HepG2 (cell line): ENCODE results near the gene HOMEZ. TPM values are rescaled to one million over a fixed set of nuclear protein-coding genes. Genes with fewer than 3 reads are reported as not detected.
A peak's percentile ranks its signal among the peaks of the same experiment; 100 is the strongest.

Experiments
- ATAC-seq: fragments of 200-7000 bp; cut with Tn5 transposase; 3 replicates; pipeline ENCODE4 v1.9.1; 2020; ENCODE audit warnings: mild to moderate bottlenecking, moderate library complexity
- BruUV-seq: library from RNA; stranded (reverse); fragments of 400-500 nt; replicated peaks from 2 replicates; lab custom pipeline; 2021; lab: Mats Ljungman, UMichigan
- CTCF ChIA-PET: fragments of 300-600 bp; formaldehyde crosslinking; extraction: SDS; loops from one replicate; lab custom pipeline; 2021; ENCODE audit warnings: low total read pairs, inconsistent platforms, low intra/inter-chr PET ratio; lab: Yijun Ruan, JAX
- POLR2A ChIA-PET: fragments of 350-600 bp; sonication (Branson Sonifier 250); formaldehyde crosslinking; loops from one replicate; lab custom pipeline; 2020; ENCODE audit warnings: antibody characterized with exemption, inconsistent platforms; lab: Yijun Ruan, JAX
- DNase-seq: peaks from one replicate; pipeline ENCODE4 v3.0.0-alpha.2; 2015; ENCODE audit warnings: low spot score
- FAIRE-seq: peaks from 3 replicates; lab custom pipeline; 2011; peaks lifted over from hg19 to GRCh38; lab: Jason Lieb, UNC
- H2AFZ ChIP-seq: one replicate; pipeline ENCODE4 v1.6.1; 2011; ENCODE audit warnings: low read length, inconsistent platforms
- H3K27ac ChIP-seq: fragments of 300-600 bp; 3 replicates; pipeline ENCODE4 v1.8.0; 2011; ENCODE audit warnings: mixed run types, mild to moderate bottlenecking, mixed read lengths, low read length, inconsistent platforms; ENCODE audit not compliant: insufficient read depth; ENCODE audit errors: extremely low read length
- H3K27me3 ChIP-seq, 2 experiments: fragments of 200-600 bp in 1 of 2; 2 replicates in 1 of 2; 3 replicates in 1 of 2; pipeline versions ENCODE4 v1.6.0 to v1.8.0; 2011; ENCODE audit warnings: low read length in 2 of 2, mild to moderate bottlenecking in 2 of 2, moderate library complexity in 2 of 2, inconsistent platforms in 1 of 2; ENCODE audit not compliant: insufficient read depth in 2 of 2, control insufficient read depth in 1 of 2
- H3K36me3 ChIP-seq, 2 experiments: fragments of 200-600 bp in 1 of 2; replicated peaks in 1 of 2; 2 replicates in 1 of 2; 3 replicates in 1 of 2; pipeline versions ENCODE4 v1.5.1 to v1.8.0; 2011; ENCODE audit warnings: low read length in 2 of 2, inconsistent platforms in 1 of 2; ENCODE audit not compliant: insufficient read depth in 2 of 2, control insufficient read depth in 1 of 2
- H3K4me1 ChIP-seq: 2 replicates; pipeline ENCODE4 v1.5.1; 2012; ENCODE audit warnings: low read length, inconsistent platforms; ENCODE audit not compliant: insufficient read depth
- H3K4me2 ChIP-seq: 2 replicates; pipeline ENCODE4 v1.6.0; 2011; ENCODE audit warnings: low read depth, low read length, inconsistent platforms
- H3K4me3 ChIP-seq, 3 experiments: fragments of 200-600 bp in 1 of 3; sonication (generic), shearing (Covaris generic) in 1 of 3; replicated peaks in 1 of 3; 2 replicates each; pipeline ENCODE4 v1.5.1; 2011 to 2016; ENCODE audit warnings: low read length in 3 of 3, inconsistent platforms in 2 of 3, low read depth in 2 of 3, mild to moderate bottlenecking in 2 of 3, control low read depth in 1 of 3, mixed read lengths in 1 of 3; ENCODE audit not compliant: insufficient read depth in 1 of 3
- H3K79me2 ChIP-seq: one replicate; pipeline ENCODE4 v1.6.1; 2011; ENCODE audit warnings: low read length, inconsistent platforms; ENCODE audit not compliant: insufficient read depth
- H3K9ac ChIP-seq: 2 replicates; pipeline ENCODE4 v1.6.0; 2011; ENCODE audit warnings: mild to moderate bottlenecking, low read depth, low read length, inconsistent platforms; ENCODE audit not compliant: insufficient read depth
- H3K9me3 ChIP-seq: 2 replicates; pipeline ENCODE4 v1.5.1; 2012; ENCODE audit warnings: mild to moderate bottlenecking, low read length
- H4K20me1 ChIP-seq: 2 replicates; pipeline ENCODE4 v1.6.0; 2011; ENCODE audit warnings: inconsistent platforms, mild to moderate bottlenecking, low read length, moderate library complexity; ENCODE audit not compliant: insufficient read depth
- ARID5B ChIP-seq: IDR thresholded peaks from 2 replicates; pipeline ENCODE4 v1.4.0; 2020; ENCODE audit warnings: mild to moderate bottlenecking, missing genetic modification reagents
- FOSL2 ChIP-seq: sonication (generic); formaldehyde crosslinking; IDR thresholded peaks from 2 replicates; pipeline ENCODE4 v1.4.0; 2020; ENCODE audit warnings: missing genetic modification reagents
- FOXK2 ChIP-seq: fragments of 450-650 bp; IDR thresholded peaks from 2 replicates; pipeline ENCODE4 v1.6.1; 2016
- GMEB2 ChIP-seq: IDR thresholded peaks from 2 replicates; pipeline ENCODE4 v1.6.1; 2016; ENCODE audit warnings: missing biosample characterization, missing genetic modification reagents, low read depth
- GTF2F1 ChIP-seq: fragments of 150-350 bp; IDR thresholded peaks from 2 replicates; pipeline ENCODE4 v1.6.1; 2014; ENCODE audit warnings: low read length
- HDAC6 ChIP-seq: fragments of 200-600 bp; sonication (generic); IDR thresholded peaks from 2 replicates; pipeline ENCODE4 v1.7.0; 2017; ENCODE audit warnings: mild to moderate bottlenecking, antibody characterized with exemption, low read length, low read depth
- IKZF1 ChIP-seq: fragments of 450-650 bp; IDR thresholded peaks from 2 replicates; pipeline ENCODE4 v1.7.1; 2016
- IRF2 ChIP-seq: IDR thresholded peaks from 2 replicates; pipeline ENCODE4 v1.6.1; 2018; ENCODE audit warnings: missing genetic modification reagents, missing compliant biosample characterization
- ISL2 ChIP-seq: sonication (generic); formaldehyde crosslinking; IDR thresholded peaks from 2 replicates; pipeline ENCODE4 v1.5.0; 2020; ENCODE audit warnings: missing genetic modification reagents
- MTA3 ChIP-seq: sonication (generic); formaldehyde crosslinking; IDR thresholded peaks from 2 replicates; pipeline ENCODE4 v1.4.0; 2020; ENCODE audit warnings: missing genetic modification reagents
- NFIB ChIP-seq: sonication (generic); formaldehyde crosslinking; IDR thresholded peaks from 2 replicates; pipeline ENCODE4 v1.9.0; 2021; ENCODE audit warnings: missing genetic modification reagents, mild to moderate bottlenecking, borderline replicate concordance
- SCMH1 ChIP-seq: sonication (generic); formaldehyde crosslinking; IDR thresholded peaks from 2 replicates; pipeline ENCODE4 v1.9.0; 2021; ENCODE audit warnings: missing genetic modification reagents, mild to moderate bottlenecking, borderline replicate concordance
- THYN1 ChIP-seq: sonication (generic); formaldehyde crosslinking; IDR thresholded peaks from 2 replicates; pipeline ENCODE4 v1.8.1; 2023; ENCODE audit warnings: low read depth, mild to moderate bottlenecking, moderate library complexity, missing genetic modification reagents, borderline replicate concordance
- TIGD3 ChIP-seq: sonication (generic); formaldehyde crosslinking; IDR thresholded peaks from 2 replicates; pipeline ENCODE4 v1.5.1; 2020; ENCODE audit warnings: mild to moderate bottlenecking, missing genetic modification reagents, borderline replicate concordance
- ZC3H4 ChIP-seq: sonication (generic); formaldehyde crosslinking; IDR thresholded peaks from 2 replicates; pipeline ENCODE4 v1.4.0; 2020; ENCODE audit warnings: missing genetic modification reagents, borderline replicate concordance
- ZNF160 ChIP-seq: sonication (generic); formaldehyde crosslinking; IDR thresholded peaks from 2 replicates; pipeline ENCODE4 v1.8.0; 2022; ENCODE audit warnings: mild to moderate bottlenecking, inconsistent platforms, missing genetic modification reagents
- ZNF253 ChIP-seq: sonication (generic); formaldehyde crosslinking; IDR thresholded peaks from 2 replicates; pipeline ENCODE4 v1.8.0; 2022; ENCODE audit warnings: mild to moderate bottlenecking, missing genetic modification reagents, borderline replicate concordance
- ZNF788 ChIP-seq: sonication (generic); formaldehyde crosslinking; IDR thresholded peaks from 2 replicates; pipeline ENCODE4 v1.5.0; 2020; ENCODE audit warnings: mild to moderate bottlenecking, missing genetic modification reagents, borderline replicate concordance
- WGBS: methylation state at CpG from one replicate; pipeline ENCODE4 v1.1.6; 2017; ENCODE audit warnings: low lambda C conversion rate; 5-methylcytosine and 5-hydroxymethylcytosine counted together
- in situ Hi-C: cut with HindIII; loops from 2 replicates; pipeline ENCODE4 v1.10.0; 2017; ENCODE audit warnings: low pct_unique_long_range_greater_than_20kb; ENCODE audit not compliant: extremely low pct_ligation_motif_present
- intact Hi-C: fragments of 100-400 bp; cut with micrococcal nuclease; formaldehyde crosslinking; loops from one replicate; pipeline ENCODE4 v1.10.0; 2022; ENCODE audit not compliant: unreplicated experiment
- polyA plus RNA-seq, 8 experiments: library from polyadenylated mRNA; depleted of rRNA in 3 of 8; stranded (reverse) in 7 of 8; unstranded in 1 of 8; fragments of >200 nt; fragmentation: Illumina TruSeq in 4 of 8; extraction: Trizol in 4 of 8; gene quantifications; 2 replicates each; pipeline versions ENCODE4 v1.2.1 to v1.2.3, GENCODE V29; 2011 to 2016; ENCODE audit warnings: low read depth in 4 of 8, missing spikeins in 1 of 8, mixed read lengths in 1 of 8; ENCODE audit not compliant: insufficient read depth in 1 of 8
- total RNA-seq, 5 experiments: library from RNA; depleted of rRNA; stranded (reverse); fragments of >200 nt; fragmentation: Illumina TruSeq; extraction: Trizol; gene quantifications; 2 replicates each; pipeline ENCODE4 v1.2.3, GENCODE V29; 2016; ENCODE audit warnings: low read depth in 1 of 5
- TF ChIP-seq, protein P1 (sequence below): sonication (generic); formaldehyde crosslinking; IDR thresholded peaks from 2 replicates; pipeline ENCODE4 v1.4.0; 2020; ENCODE audit warnings: missing genetic modification reagents

The HOMEZ gene
- total and polyA plus RNA-seq, 2 of the 13 experiments (the other 11 are each of a cell fraction or from before 2014, with no cell fraction given), result 14.5 to 31.8 TPM

DNA sequence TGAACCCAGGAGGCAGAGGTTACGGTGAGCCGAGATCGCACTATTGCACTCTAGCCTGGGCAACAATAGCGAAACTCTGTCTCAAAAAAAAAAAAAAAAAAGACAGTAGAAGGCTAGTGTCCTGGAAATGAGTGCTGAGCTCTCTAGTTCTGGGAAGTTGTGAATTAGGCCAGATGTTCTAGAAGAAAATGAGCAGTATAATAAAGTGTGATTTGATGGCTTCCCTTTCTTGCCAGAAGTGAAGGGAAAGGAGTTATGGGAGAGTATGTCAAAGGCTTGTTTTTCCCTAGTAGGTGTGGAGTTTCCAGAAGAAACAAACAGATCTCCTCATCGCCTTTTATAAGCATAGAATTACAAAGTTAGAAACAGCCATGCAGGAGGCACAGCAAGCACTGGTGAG is 27.7 kb downstream of the HOMEZ start:
- no peak for FAIRE-seq
- Histone ChIP-seq H3K9ac (no peak overlapping the region), H3K36me3 (no peaks in the 10 kb centered on the region), H2AFZ (peak overlapping the region; percentile 4), H3K27ac (no peak overlapping the region), H3K79me2 (no peaks in the 10 kb centered on the region), H3K4me2 (no peak overlapping the region), H3K4me3 (no peak overlapping the region), H3K27me3 (peaks cover 0 to 3% of the 10 kb centered on the region in 2 experiments; a peak in 1 of 5 replicates), H4K20me1 (no peaks in the 10 kb centered on the region), H3K4me1 (no peaks in the 10 kb centered on the region), H3K9me3 (no peaks in the 10 kb centered on the region)
- WGBS, result 37% methylated on average over 5 of the region's 5 CpGs
- in situ Hi-C loops, result no loop called here
- ChIA-PET CTCF (no interaction called here), POLR2A (no interaction called here)
- intact Hi-C loops, result no loop called here
- BruUV-seq, result no TSS peak
- no peak for DNase-seq
- ATAC-seq, result no peak
- TF ChIP-seq GMEB2 (CRISPR knock-in tag) (no peak), IRF2 (no peak), NFIB (CRISPR knock-in tag) (no peak), ZNF160 (CRISPR knock-in tag) (no peak), HDAC6 (no peak), ARID5B (CRISPR knock-in tag) (no peak), GTF2F1 (no peak), FOXK2 (no peak), FOSL2 (CRISPR knock-in tag) (no peak), ZNF788 (no peak), ISL2 (no peak), MTA3 (no peak), IKZF1 (no peak), TIGD3 (no peak), THYN1 (CRISPR knock-in tag) (no peak), SCMH1 (CRISPR knock-in tag) (no peak), ZC3H4 (CRISPR knock-in tag) (no peak), ZNF253 (CRISPR knock-in tag) (no peak)
- TF ChIP-seq, protein P1, sequence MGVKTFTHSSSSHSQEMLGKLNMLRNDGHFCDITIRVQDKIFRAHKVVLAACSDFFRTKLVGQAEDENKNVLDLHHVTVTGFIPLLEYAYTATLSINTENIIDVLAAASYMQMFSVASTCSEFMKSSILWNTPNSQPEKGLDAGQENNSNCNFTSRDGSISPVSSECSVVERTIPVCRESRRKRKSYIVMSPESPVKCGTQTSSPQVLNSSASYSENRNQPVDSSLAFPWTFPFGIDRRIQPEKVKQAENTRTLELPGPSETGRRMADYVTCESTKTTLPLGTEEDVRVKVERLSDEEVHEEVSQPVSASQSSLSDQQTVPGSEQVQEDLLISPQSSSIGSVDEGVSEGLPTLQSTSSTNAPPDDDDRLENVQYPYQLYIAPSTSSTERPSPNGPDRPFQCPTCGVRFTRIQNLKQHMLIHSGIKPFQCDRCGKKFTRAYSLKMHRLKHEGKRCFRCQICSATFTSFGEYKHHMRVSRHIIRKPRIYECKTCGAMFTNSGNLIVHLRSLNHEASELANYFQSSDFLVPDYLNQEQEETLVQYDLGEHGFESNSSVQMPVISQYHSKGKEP (CRISPR knock-in tag), result no peak
